Body of pancreas (tissue), 4 donors: ENCODE results near the gene FOXF1. TPM values are rescaled to one million over a fixed set of nuclear protein-coding genes. Genes with fewer than 3 reads are reported as not detected.

Experiments used
- ATAC-seq: fragments of 150-250 bp; one replicate; pipeline ENCODE4 v1.9.1; 2016
- DNase-seq, 4 donors: peaks; one replicate each; pipeline ENCODE4 v3.0.0-alpha.2; 2019
- H3K27ac ChIP-seq, 4 donors: fragments of 200-600 bp; sonication (generic); 1 replicate in 3 of 4; 2 replicates in 1 of 4; pipeline versions ENCODE4 v1.5.1 to v1.6.1; 2016 to 2019; ENCODE audit warnings: mild to moderate bottlenecking in 1 of 4, mixed read lengths in 1 of 4, moderate library complexity in 1 of 4
- H3K27me3 ChIP-seq, 2 donors: fragments of 200-600 bp; sonication (generic); one replicate each; pipeline ENCODE4 v1.6.0; 2016; ENCODE audit warnings: mild to moderate bottlenecking in 1 of 2
- H3K36me3 ChIP-seq, 2 donors: fragments of 200-600 bp; sonication (generic); replicated peaks in 1 of 2; 2 replicates each; pipeline ENCODE4 v1.5.1; 2016; ENCODE audit warnings: low read depth in 2 of 2; ENCODE audit not compliant: insufficient read depth in 1 of 2
- H3K4me1 ChIP-seq: fragments of 200-600 bp; sonication (generic); one replicate; pipeline ENCODE4 v1.6.0; 2016
- H3K4me3 ChIP-seq, 2 donors: fragments of 200-600 bp; sonication (generic); 1 replicate in 1 of 2; 2 replicates in 1 of 2; pipeline ENCODE4 v1.5.1; 2016 to 2019
- H3K9me3 ChIP-seq, 3 donors: fragments of 200-600 bp; sonication (generic); 1 replicate in 2 of 3; 2 replicates in 1 of 3; pipeline ENCODE4 v1.5.1; 2016
- CTCF ChIP-seq, 7 experiments: fragments of 450-650 bp in 4 of 7; fragments of 200-600 bp in 3 of 7; sonication (generic) in 3 of 7; IDR thresholded peaks; one replicate each; pipeline ENCODE4 v1.5.1; 2016 to 2019; ENCODE audit warnings: antibody characterized with exemption in 7 of 7
- POLR2A ChIP-seq, 3 donors: fragments of 450-650 bp; IDR thresholded peaks; one replicate each; pipeline ENCODE4 v1.6.1; 2016; ENCODE audit warnings: antibody characterized with exemption in 3 of 3, mild to moderate bottlenecking in 2 of 3
- WGBS, 2 donors: methylation state at CpG; one replicate each; pipeline ENCODE4 v1.1.5; 2017; 5-methylcytosine and 5-hydroxymethylcytosine counted together
- intact Hi-C: fragments of 100-400 bp; cut with DNase I; formaldehyde crosslinking; loops from one replicate; pipeline ENCODE4 v1.15.1; 2023
- total RNA-seq, 2 donors: library from RNA; depleted of rRNA; stranded (reverse); fragments of >200 nt; gene quantifications; one replicate each; pipeline ENCODE4 v1.1.0, GENCODE V29; 2016

FOXF1 gene
- total RNA-seq, 2 donors from 2014 or later = 0.52 to 7.3 TPM

- no peaks in the 10 kb centered on the region for H3K36me3 ChIP-seq
- no peak overlapping the region for H3K4me3 ChIP-seq
- H3K9me3 ChIP-seq = no peaks in the 10 kb centered on the region
- H3K27ac ChIP-seq = no peak overlapping the region
- H3K27me3 ChIP-seq = no peaks in the 10 kb centered on the region
- intact Hi-C loops = loop anchor here (5.0 kb wide), 1 partner anchor 445 kb away; no protein-coding TSS in a partner anchor
- no peak for TF ChIP-seq POLR2A (IDR thresholded peaks at IDR 0.05)
- TF ChIP-seq CTCF (IDR thresholded peaks at IDR 0.05) = no peak
- DNase-seq (no peak), ATAC-seq (no peak)
- 25 to 43% methylated on average over 8 to 9 of the region's 9 CpGs for WGBS, 2 donors
- H3K4me1 ChIP-seq = peaks cover 4% of the 10 kb centered on the region
These were observed 6.7 kb downstream of the FOXF1 start for GRCh38 chr16:86517033-86517432.

GRCh38 chr16:86517652-86518258, 7.4 kb downstream of the FOXF1 start:
- TF ChIP-seq POLR2A (IDR thresholded peaks at IDR 0.05) = no peak
- peak; percentile 19 to 62 (median 54) for TF ChIP-seq CTCF (IDR thresholded peaks at IDR 0.05)
- H3K27me3 ChIP-seq = no peaks in the 10 kb centered on the region
- H3K9me3 ChIP-seq = no peaks in the 10 kb centered on the region
- intact Hi-C loops = loop anchor here (5.0 kb wide), 1 partner anchor 445 kb away; no protein-coding TSS in a partner anchor
- H3K4me3 ChIP-seq = no peak overlapping the region
- ATAC-seq (peak; percentile 58), DNase-seq (peak; percentile 41 to 62 (median 50))
- WGBS, 2 donors = 22 to 24% methylated on average over 13 to 17 of the region's 17 CpGs
- peaks cover 4% of the 10 kb centered on the region for H3K4me1 ChIP-seq
- no peak overlapping the region for H3K27ac ChIP-seq
- no peaks in the 10 kb centered on the region for H3K36me3 ChIP-seq

- Histone ChIP-seq H3K9me3 (no peaks in the 10 kb centered on the region), H3K27me3 (no peaks in the 10 kb centered on the region), H3K27ac (no peak overlapping the region), H3K4me3 (no peak overlapping the region), H3K36me3 (no peaks in the 10 kb centered on the region), H3K4me1 (peaks cover 4% of the 10 kb centered on the region)
- TF ChIP-seq POLR2A (IDR thresholded peaks at IDR 0.05) = no peak
- no peak for TF ChIP-seq CTCF (IDR thresholded peaks at IDR 0.05)
- DNase-seq (no peak), ATAC-seq (no peak)
- 81 to 82% methylated on average over 15 to 16 of the region's 16 CpGs for WGBS, 2 donors
- intact Hi-C loops = loop anchor here (5.0 kb wide), 1 partner anchor 447 kb away; no protein-coding TSS in a partner anchor
These were observed 8.8 kb downstream of the FOXF1 start for GRCh38 chr16:86519007-86519648.

GRCh38 chr16:86519649-86520316, 9.5 kb downstream of the FOXF1 start:
- Histone ChIP-seq H3K36me3 (no peaks in the 10 kb centered on the region), H3K4me3 (no peak overlapping the region), H3K4me1 (peaks cover 4% of the 10 kb centered on the region), H3K9me3 (no peaks in the 10 kb centered on the region), H3K27me3 (no peaks in the 10 kb centered on the region), H3K27ac (no peak overlapping the region)
- DNase-seq (peak; percentile 49 to 69 (median 60)), ATAC-seq (peak; percentile 18)
- intact Hi-C loops = loop anchor here (5.0 kb wide), 1 partner anchor 447 kb away; no protein-coding TSS in a partner anchor
- 1 to 22% methylated on average over 8 to 31 of the region's 31 CpGs for WGBS, 2 donors
- no peak for TF ChIP-seq POLR2A (IDR thresholded peaks at IDR 0.05)
- TF ChIP-seq CTCF (IDR thresholded peaks at IDR 0.05) = peak; percentile 65 to 88 (median 79)
